Smooth muscle cell (in vitro differentiated cells): ENCODE data around the gene DDX41. TPM values are rescaled to one million over a fixed set of nuclear protein-coding genes. Genes with fewer than 3 reads are reported as not detected.

Experiments used
- DNase-seq: peaks from one replicate; lab custom pipeline; 2025; ENCODE audit not compliant: unreplicated experiment; lab: John Stamatoyannopoulos, UW
- H2AFZ ChIP-seq: fragments of 200-600 bp; sonication (generic); 2 replicates; pipeline ENCODE4 v1.6.0; 2016; ENCODE audit warnings: antibody characterized with exemption, low read depth, mild to moderate bottlenecking
- H3F3A ChIP-seq: fragments of 200-600 bp; sonication (generic); 2 replicates; pipeline ENCODE4 v1.6.0; 2017; ENCODE audit warnings: antibody characterized with exemption, low read depth
- H3K27ac ChIP-seq: fragments of 200-600 bp; sonication (generic); 2 replicates; pipeline ENCODE4 v1.5.1; 2016; ENCODE audit warnings: low read depth, mild to moderate bottlenecking
- H3K27me3 ChIP-seq: fragments of 200-600 bp; sonication (generic); 2 replicates; pipeline ENCODE4 v1.6.1; 2016; ENCODE audit warnings: low read depth, mild to moderate bottlenecking
- H3K36me3 ChIP-seq: fragments of 200-600 bp; sonication (generic); 2 replicates; pipeline ENCODE4 v1.5.1; 2016; ENCODE audit warnings: low read depth
- H3K4me1 ChIP-seq: fragments of 200-600 bp; sonication (generic); 2 replicates; pipeline ENCODE4 v1.5.1; 2016; ENCODE audit warnings: low read depth
- H3K4me2 ChIP-seq: fragments of 200-600 bp; sonication (generic); 2 replicates; pipeline ENCODE4 v1.6.0; 2016; ENCODE audit warnings: mild to moderate bottlenecking
- H3K4me3 ChIP-seq: fragments of 200-600 bp; sonication (generic); 2 replicates; pipeline ENCODE4 v1.5.1; 2016; ENCODE audit warnings: mild to moderate bottlenecking
- H3K79me2 ChIP-seq: fragments of 200-600 bp; sonication (generic); 2 replicates; pipeline ENCODE4 v1.6.0; 2016; ENCODE audit warnings: low read depth, mild to moderate bottlenecking
- H3K9ac ChIP-seq: fragments of 200-600 bp; sonication (generic); 2 replicates; pipeline ENCODE4 v1.6.0; 2016; ENCODE audit warnings: low read depth
- H3K9me3 ChIP-seq: fragments of 200-600 bp; sonication (generic); replicated peaks from 2 replicates; pipeline ENCODE4 v1.5.1; 2016; ENCODE audit warnings: low read depth
- H4K20me1 ChIP-seq: fragments of 200-600 bp; sonication (generic); 2 replicates; pipeline ENCODE4 v1.6.0; 2016; ENCODE audit warnings: low read depth
- CTCF ChIP-seq: fragments of 200-600 bp; sonication (generic); IDR thresholded peaks from 2 replicates; pipeline ENCODE4 v1.5.1; 2017; ENCODE audit warnings: borderline replicate concordance, mild to moderate bottlenecking, antibody characterized with exemption; ENCODE audit not compliant: insufficient read depth, poor library complexity, severe bottlenecking
- WGBS: methylation state at CpG from one replicate; pipeline ENCODE4 v1.1.7; 2016; ENCODE audit warnings: low lambda C conversion rate; 5-methylcytosine and 5-hydroxymethylcytosine counted together
- polyA plus RNA-seq: library from polyadenylated mRNA; unstranded; fragments of >200 nt; fragmentation: Nextera tagmentation; extraction: Ambion mirVana; gene quantifications from 2 replicates; pipeline ENCODE4 v1.2.1, GENCODE V29; 2016
- total RNA-seq: library from RNA; depleted of rRNA; stranded (reverse); fragments of >200 nt; gene quantifications from 2 replicates; pipeline ENCODE4 v1.2.3, GENCODE V29; 2014

DDX41 gene
- total and polyA plus RNA-seq, 2 experiments from 2014 or later, result 72.5 to 90.0 TPM

GRCh38 chr5:177530638-177531037, 13.9 kb upstream of the DDX41 start:
- 80% methylated on average over 3 of the region's 3 CpGs for WGBS
- no peaks in the 10 kb centered on the region for H3K4me1 ChIP-seq
- TF ChIP-seq CTCF, result no peak
- H3K27ac ChIP-seq, result no peak overlapping the region
- H3K9ac ChIP-seq, result no peak overlapping the region
- H3K9me3 ChIP-seq, result no peaks in the 10 kb centered on the region
- H3K27me3 ChIP-seq, result no peaks in the 10 kb centered on the region
- H3K36me3 ChIP-seq, result peaks cover 6% of the 10 kb centered on the region
- H2AFZ ChIP-seq, result no peak overlapping the region
- DNase-seq, result no peak
- H3K79me2 ChIP-seq, result peaks cover 12% of the 10 kb centered on the region
- H3K4me2 ChIP-seq, result no peak overlapping the region
- H3K4me3 ChIP-seq, result no peak overlapping the region
- peaks cover 33% of the 10 kb centered on the region for H4K20me1 ChIP-seq
- no peaks in the 10 kb centered on the region for H3F3A ChIP-seq

- H3K36me3 ChIP-seq, result no peaks in the 10 kb centered on the region
These were observed 12.8 kb upstream of the DDX41 start for GRCh38 chr5:177529247-177530203.

DNA sequence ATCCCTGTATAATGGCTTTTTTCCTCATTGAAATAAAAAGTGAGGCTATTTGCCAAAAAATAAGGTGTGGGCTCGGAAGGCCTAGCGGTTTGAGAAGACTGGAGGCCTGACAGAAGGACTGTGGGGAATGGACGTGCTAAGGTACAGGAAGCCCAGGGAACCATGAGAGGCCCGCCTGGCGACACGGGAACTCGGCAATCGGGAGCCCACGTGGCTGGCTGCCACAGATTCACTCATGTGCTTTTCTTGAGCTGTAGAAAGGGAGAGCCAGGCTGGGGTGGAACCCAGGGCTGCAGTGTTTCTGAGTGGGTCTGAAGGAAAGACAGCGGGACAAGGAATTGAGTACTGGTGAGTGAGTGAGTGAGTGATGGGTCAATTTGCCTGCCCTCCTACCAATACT, 11.9 kb upstream of the DDX41 start:
- no peaks in the 10 kb centered on the region for H3K27me3 ChIP-seq
- no peaks in the 10 kb centered on the region for H3K9me3 ChIP-seq
- no peak for DNase-seq
- no peak for TF ChIP-seq CTCF
- no peaks in the 10 kb centered on the region for H3F3A ChIP-seq
- H3K4me1 ChIP-seq, result no peaks in the 10 kb centered on the region
- no peaks in the 10 kb centered on the region for H3K79me2 ChIP-seq
- H3K36me3 ChIP-seq, result no peaks in the 10 kb centered on the region
- no peak overlapping the region for H3K4me3 ChIP-seq
- H3K9ac ChIP-seq, result no peak overlapping the region
- peaks cover 16% of the 10 kb centered on the region for H4K20me1 ChIP-seq
- H2AFZ ChIP-seq, result no peak overlapping the region
- peak overlapping the region; percentile 7 for H3K27ac ChIP-seq
- H3K4me2 ChIP-seq, result no peak overlapping the region
- WGBS, result 98% methylated on average over 10 of the region's 10 CpGs

More at GRCh38 chr5:177529247-177530203, 12.8 kb upstream of the DDX41 start:
- Histone ChIP-seq H4K20me1 (peaks cover 23% of the 10 kb centered on the region), H2AFZ (no peak overlapping the region), H3K27me3 (no peaks in the 10 kb centered on the region), H3K4me2 (no peak overlapping the region), H3K79me2 (peaks cover 2% of the 10 kb centered on the region), H3K4me1 (no peaks in the 10 kb centered on the region), H3K9ac (no peak overlapping the region), H3K27ac (peak overlapping the region; percentile 7), H3F3A (no peaks in the 10 kb centered on the region), H3K4me3 (no peak overlapping the region), H3K9me3 (no peaks in the 10 kb centered on the region)
- 85% methylated on average over 12 of the region's 12 CpGs for WGBS
- TF ChIP-seq CTCF, result no peak
- DNase-seq, result no peak
